Activated B cell treated with CpG ODN at 0.5 μM for 24 hours (primary cell): ENCODE measurements around the gene TRMT13. TPM values are rescaled to one million over a fixed set of nuclear protein-coding genes. Genes with fewer than 3 reads are reported as not detected.

Experiments used
- ATAC-seq: fragments of 200-7000 bp; cut with Tn5 transposase; one replicate; pipeline ENCODE4 v1.10.0; 2021; ENCODE audit warnings: low read depth, mild to moderate bottlenecking, moderate library complexity
- CTCF ChIA-PET: fragments of 350-600 bp; sonication (Branson Sonifier 250); formaldehyde crosslinking; loops from one replicate; lab custom pipeline; 2021; ENCODE audit warnings: antibody characterized with exemption; lab: Charles Lee
- POLR2A ChIA-PET: fragments of 350-600 bp; sonication (Branson Sonifier 250); formaldehyde crosslinking; loops from one replicate; lab custom pipeline; 2021; ENCODE audit warnings: antibody characterized with exemption; lab: Charles Lee
- DNase-seq: peaks from one replicate; pipeline ENCODE4 v3.0.0; 2022
- H3K27ac Mint-ChIP-seq: one replicate; pipeline ENCODE4 v1.8.0; 2020; ENCODE audit warnings: mixed read lengths
- H3K27me3 Mint-ChIP-seq: one replicate; pipeline ENCODE4 v1.8.0; 2021; ENCODE audit warnings: mixed read lengths
- H3K36me3 Mint-ChIP-seq: one replicate; pipeline ENCODE4 v1.8.0; 2021; ENCODE audit warnings: low read depth, mixed read lengths
- H3K4me1 Mint-ChIP-seq: one replicate; pipeline ENCODE4 v1.8.0; 2021; ENCODE audit warnings: mixed read lengths
- H3K4me3 Mint-ChIP-seq: one replicate; pipeline ENCODE4 v1.8.0; 2020; ENCODE audit warnings: mild to moderate bottlenecking, mixed read lengths
- H3K9me3 Mint-ChIP-seq: one replicate; pipeline ENCODE4 v1.8.0; 2020; ENCODE audit warnings: mixed read lengths
- intact Hi-C: fragments of 100-400 bp; cut with micrococcal nuclease; formaldehyde crosslinking; loops from one replicate; pipeline ENCODE4 v1.15.1; 2024
- total RNA-seq: library from RNA; stranded (reverse); gene quantifications from 2 replicates; pipeline ENCODE4 v1.2.3, GENCODE V29; 2022
- TF ChIP-seq, protein P1 (sequence below): fragments of 200-600 bp; IDR thresholded peaks from one replicate; pipeline ENCODE4 v1.8.0; 2022; ENCODE audit warnings: antibody characterized with exemption, mild to moderate bottlenecking

The TRMT13 gene
- total RNA-seq, 1 donor from 2014 or later: 31.4 TPM

DNA sequence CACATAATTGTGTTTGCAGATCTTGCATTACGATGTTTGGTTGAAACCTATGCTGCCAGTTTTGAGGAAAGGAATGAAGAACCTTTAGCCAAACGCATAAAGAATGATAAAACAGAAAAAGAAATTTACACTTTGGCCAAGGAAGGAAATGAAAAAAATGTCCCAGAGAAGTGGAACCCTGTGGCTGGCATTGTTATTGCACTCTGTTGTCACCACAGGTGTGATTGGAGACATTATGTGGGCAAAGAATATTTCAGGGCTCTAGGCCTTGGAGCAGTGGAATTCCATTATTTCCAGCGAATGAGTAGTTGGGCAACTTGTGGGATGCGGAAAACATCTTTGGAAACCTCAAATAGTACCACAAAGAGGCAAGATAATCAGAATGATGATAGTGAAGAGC lies 14.9 kb downstream of the TRMT13 start:
- intact Hi-C loops: no loop called here
- H3K9me3 Mint-ChIP-seq: no peaks in the 10 kb centered on the region
- TF ChIP-seq, protein P1, sequence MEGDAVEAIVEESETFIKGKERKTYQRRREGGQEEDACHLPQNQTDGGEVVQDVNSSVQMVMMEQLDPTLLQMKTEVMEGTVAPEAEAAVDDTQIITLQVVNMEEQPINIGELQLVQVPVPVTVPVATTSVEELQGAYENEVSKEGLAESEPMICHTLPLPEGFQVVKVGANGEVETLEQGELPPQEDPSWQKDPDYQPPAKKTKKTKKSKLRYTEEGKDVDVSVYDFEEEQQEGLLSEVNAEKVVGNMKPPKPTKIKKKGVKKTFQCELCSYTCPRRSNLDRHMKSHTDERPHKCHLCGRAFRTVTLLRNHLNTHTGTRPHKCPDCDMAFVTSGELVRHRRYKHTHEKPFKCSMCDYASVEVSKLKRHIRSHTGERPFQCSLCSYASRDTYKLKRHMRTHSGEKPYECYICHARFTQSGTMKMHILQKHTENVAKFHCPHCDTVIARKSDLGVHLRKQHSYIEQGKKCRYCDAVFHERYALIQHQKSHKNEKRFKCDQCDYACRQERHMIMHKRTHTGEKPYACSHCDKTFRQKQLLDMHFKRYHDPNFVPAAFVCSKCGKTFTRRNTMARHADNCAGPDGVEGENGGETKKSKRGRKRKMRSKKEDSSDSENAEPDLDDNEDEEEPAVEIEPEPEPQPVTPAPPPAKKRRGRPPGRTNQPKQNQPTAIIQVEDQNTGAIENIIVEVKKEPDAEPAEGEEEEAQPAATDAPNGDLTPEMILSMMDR: no peak
- ChIA-PET CTCF (no interaction called here), POLR2A (no interaction called here)
- H3K27ac Mint-ChIP-seq: no peak overlapping the region
- DNase-seq: no peak
- no peak overlapping the region for H3K4me3 Mint-ChIP-seq
- H3K27me3 Mint-ChIP-seq: no peaks in the 10 kb centered on the region
- no peak for ATAC-seq
- peaks cover 61% of the 10 kb centered on the region for H3K36me3 Mint-ChIP-seq
- H3K4me1 Mint-ChIP-seq: peaks cover 13% of the 10 kb centered on the region

DNA sequence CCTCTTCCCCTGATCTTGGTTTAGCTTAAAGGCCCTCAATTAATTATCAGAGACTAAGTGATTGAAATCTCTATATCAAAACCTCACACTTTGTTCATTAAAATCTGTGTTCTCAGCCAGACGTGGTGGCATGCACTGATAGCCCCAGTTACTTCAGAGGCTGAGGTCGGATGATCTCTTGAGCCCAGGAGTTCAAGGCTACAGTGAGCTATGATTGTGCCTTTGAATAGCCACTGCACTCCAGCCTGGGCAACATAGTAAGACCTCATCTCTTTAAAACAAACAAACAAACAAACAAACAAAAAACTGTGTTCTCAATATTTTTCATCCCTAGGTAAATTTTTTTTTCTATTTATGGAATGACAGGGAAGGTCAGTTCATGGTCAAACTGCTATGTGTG lies 18.7 kb downstream of the TRMT13 start:
- ChIA-PET POLR2A (no interaction called here), CTCF (no interaction called here)
- TF ChIP-seq, protein P1: no peak
- peaks cover 24% of the 10 kb centered on the region for H3K36me3 Mint-ChIP-seq
- no peaks in the 10 kb centered on the region for H3K27me3 Mint-ChIP-seq
- intact Hi-C loops: loop anchor here (1.0 to 5.0 kb wide), 3 partner anchors 19 to 306 kb away; partner anchors contain the start of genes SASS6 and TRMT13
- H3K4me3 Mint-ChIP-seq: no peak overlapping the region
- H3K9me3 Mint-ChIP-seq: no peaks in the 10 kb centered on the region
- no peak overlapping the region for H3K27ac Mint-ChIP-seq
- ATAC-seq: no peak
- H3K4me1 Mint-ChIP-seq: peaks cover 13% of the 10 kb centered on the region
- no peak for DNase-seq

GRCh38 chr1:100152271-100152670 lies 19.3 kb downstream of the TRMT13 start:
- Mint-ChIP-seq H3K27ac (peak overlapping the region; percentile 50), H3K36me3 (peaks cover 22% of the 10 kb centered on the region), H3K9me3 (no peaks in the 10 kb centered on the region), H3K4me3 (no peak overlapping the region), H3K27me3 (no peaks in the 10 kb centered on the region), H3K4me1 (peaks cover 13% of the 10 kb centered on the region)
- intact Hi-C loops: loop anchor here (1.0 to 5.0 kb wide), 3 partner anchors 19 to 305 kb away; partner anchors contain the start of genes SASS6 and TRMT13
- POLR2A ChIA-PET: no interaction called here
- CTCF ChIA-PET: no interaction called here
- peak; percentile 47 for ATAC-seq
- DNase-seq: no peak
- TF ChIP-seq, protein P1: no peak

DNA sequence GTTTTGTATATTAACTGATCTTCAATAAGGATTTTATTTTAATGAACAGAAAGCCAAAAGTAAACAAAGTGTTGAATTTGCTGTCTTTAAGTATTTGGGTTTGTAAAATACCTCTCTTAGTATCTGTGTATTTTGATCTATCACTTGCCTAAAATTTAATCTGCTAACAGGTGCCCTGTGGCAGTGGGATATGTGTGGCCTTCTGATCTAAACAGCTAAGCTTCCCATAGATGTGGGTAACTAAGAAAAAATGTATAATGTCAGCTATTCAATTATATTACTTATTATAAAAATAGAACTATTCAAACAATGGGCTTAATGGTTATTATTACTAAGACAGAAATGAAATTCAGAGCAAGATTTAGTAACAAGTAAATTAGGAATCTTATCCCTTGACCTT lies 29.9 kb downstream of the TRMT13 start:
- ChIA-PET POLR2A (interaction anchor here (1.0 kb wide), 1 partner anchor 10 kb away, joined by 3 read pairs; no protein-coding TSS in a partner anchor), CTCF (no interaction called here)
- H3K9me3 Mint-ChIP-seq: no peaks in the 10 kb centered on the region
- no peaks in the 10 kb centered on the region for H3K4me1 Mint-ChIP-seq
- no peaks in the 10 kb centered on the region for H3K27me3 Mint-ChIP-seq
- DNase-seq (no peak), ATAC-seq (no peak)
- H3K4me3 Mint-ChIP-seq: no peak overlapping the region
- no peak overlapping the region for H3K27ac Mint-ChIP-seq
- TF ChIP-seq, protein P1: no peak
- intact Hi-C loops: no loop called here
- H3K36me3 Mint-ChIP-seq: no peaks in the 10 kb centered on the region

DNA sequence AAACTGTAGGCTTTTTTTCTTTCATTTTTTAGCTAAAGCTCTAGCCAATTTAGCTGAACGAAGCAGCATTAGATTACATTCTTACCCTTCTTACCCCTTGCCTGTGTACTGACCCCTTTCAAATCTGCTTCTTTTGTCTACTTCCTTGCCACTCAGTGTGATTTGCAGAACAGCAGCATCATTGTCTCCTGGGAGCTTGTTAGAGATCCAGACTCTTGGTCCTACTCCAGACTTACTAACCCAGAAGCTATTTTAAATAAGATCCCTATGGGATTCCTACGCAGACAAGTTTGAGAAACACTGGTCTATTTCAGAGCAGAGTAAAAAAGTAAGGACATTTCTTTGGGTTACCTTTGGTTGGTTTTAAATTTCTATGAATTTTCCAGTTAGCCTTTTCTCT lies 31.3 kb downstream of the TRMT13 start:
- CTCF ChIA-PET: no interaction called here

More for the DNA sequence above, 31.3 kb downstream of the TRMT13 start:
- Mint-ChIP-seq H3K4me3 (no peak overlapping the region), H3K27ac (no peak overlapping the region), H3K27me3 (no peaks in the 10 kb centered on the region), H3K9me3 (no peaks in the 10 kb centered on the region), H3K4me1 (no peaks in the 10 kb centered on the region), H3K36me3 (no peaks in the 10 kb centered on the region)
- intact Hi-C loops: no loop called here
- no peak for ATAC-seq
- TF ChIP-seq, protein P1: no peak
- no peak for DNase-seq
- POLR2A ChIA-PET: no interaction called here
